Measurements from ENCODE around the gene M1AP.
A peak's percentile ranks its signal among the peaks of the same experiment; 100 is the strongest.

The M1AP gene

GRCh38 chr2:74588664-74589063 lies 59.5 kb downstream of the M1AP start:
- no peak for DNase-seq

GRCh38 chr2:74587664-74588277 lies 60.4 kb downstream of the M1AP start:
- DNase-seq, result peak; percentile 31 to 44

GRCh38 chr2:74585406-74586185 lies 62.5 kb downstream of the M1AP start:
- no peak for DNase-seq

GRCh38 chr2:74584088-74584645 lies 64.0 kb downstream of the M1AP start:
- DNase-seq, result no peak

GRCh38 chr2:74583504-74583903 lies 64.6 kb downstream of the M1AP start:
- no peak for DNase-seq

- no peak for DNase-seq
These were observed 65.9 kb downstream of the M1AP start for GRCh38 chr2:74582184-74582583.

GRCh38 chr2:74581463-74581862 lies 66.7 kb downstream of the M1AP start:
- DNase-seq, result no peak

GRCh38 chr2:74578408-74578807 lies 69.7 kb downstream of the M1AP start:
- no peak for DNase-seq

- no peak for DNase-seq
These were observed 70.7 kb downstream of the M1AP start for GRCh38 chr2:74577448-74577847.

GRCh38 chr2:74576863-74577229 lies 71.3 kb downstream of the M1AP start:
- no peak for DNase-seq

- DNase-seq, result no peak
These were observed 71.8 kb downstream of the M1AP start for GRCh38 chr2:74576211-74576862.

GRCh38 chr2:74575320-74575719 lies 72.8 kb downstream of the M1AP start:
- DNase-seq, result no peak

- no peak for DNase-seq
These were observed 74.2 kb downstream of the M1AP start for GRCh38 chr2:74573747-74574562.

- no peak for DNase-seq
These were observed 75.8 kb downstream of the M1AP start for GRCh38 chr2:74572178-74572925.

- DNase-seq, result no peak
These were observed 77.1 kb downstream of the M1AP start for GRCh38 chr2:74571058-74571457.

GRCh38 chr2:74569686-74570085 lies 78.4 kb downstream of the M1AP start:
- no peak for DNase-seq

GRCh38 chr2:74567881-74568280 lies 80.2 kb downstream of the M1AP start:
- DNase-seq, result no peak

GRCh38 chr2:74566754-74567085 lies 81.4 kb downstream of the M1AP start:
- DNase-seq, result no peak

- DNase-seq, result no peak
These were observed 81.9 kb downstream of the M1AP start for GRCh38 chr2:74566076-74566753.

- no peak for DNase-seq
These were observed 83.9 kb downstream of the M1AP start for GRCh38 chr2:74564222-74564621.

- no peak for DNase-seq
These were observed 85.9 kb downstream of the M1AP start for GRCh38 chr2:74562126-74562775.
